Parathyroid adenoma (tissue), 2 donors: ENCODE data around the gene OSTM1.

Experiments
- H2AFZ ChIP-seq: fragments of 300-600 bp; sonication (generic); one replicate; pipeline ENCODE4 v1.7.0; 2017; ENCODE audit warnings: antibody characterized with exemption, mild to moderate bottlenecking
- H3K27ac ChIP-seq: fragments of 300-600 bp; sonication (generic); one replicate; pipeline ENCODE4 v1.7.0; 2017
- H3K27me3 ChIP-seq: fragments of 300-600 bp; sonication (generic); one replicate; pipeline ENCODE4 v1.7.0; 2017; ENCODE audit warnings: low read length; ENCODE audit not compliant: control insufficient read depth, insufficient read depth
- H3K36me3 ChIP-seq: fragments of 300-600 bp; sonication (generic); one replicate; pipeline ENCODE4 v1.7.0; 2017; ENCODE audit warnings: low read length; ENCODE audit not compliant: control insufficient read depth, insufficient read depth
- H3K4me1 ChIP-seq: fragments of 300-600 bp; sonication (generic); one replicate; pipeline ENCODE4 v1.7.0; 2017; ENCODE audit warnings: control low read depth
- H3K4me2 ChIP-seq: fragments of 300-600 bp; sonication (generic); one replicate; pipeline ENCODE4 v1.7.0; 2017; ENCODE audit warnings: low read length
- H3K4me3 ChIP-seq: fragments of 300-600 bp; sonication (generic); one replicate; pipeline ENCODE4 v1.7.0; 2017; ENCODE audit warnings: low read depth, low read length
- H3K79me2 ChIP-seq: fragments of 300-600 bp; sonication (generic); one replicate; pipeline ENCODE4 v1.7.0; 2017; ENCODE audit warnings: control low read depth
- H3K9ac ChIP-seq: fragments of 300-600 bp; sonication (generic); one replicate; pipeline ENCODE4 v1.7.0; 2017; ENCODE audit warnings: mild to moderate bottlenecking
- H3K9me3 ChIP-seq: fragments of 300-600 bp; sonication (generic); one replicate; pipeline ENCODE4 v1.7.0; 2017; ENCODE audit warnings: low read length; ENCODE audit not compliant: control insufficient read depth
- CTCF ChIP-seq: fragments of 300-600 bp; sonication (generic); IDR thresholded peaks from one replicate; pipeline ENCODE4 v1.7.0; 2017; ENCODE audit warnings: antibody characterized with exemption, mild to moderate bottlenecking
- donor health status: primary hyperparathyroidism.

OSTM1 gene

GRCh38 chr6:108116546-108117426 lies 42.2 kb upstream of the OSTM1 start:
- TF ChIP-seq CTCF = no peak
- Histone ChIP-seq H3K36me3 (no peaks in the 10 kb centered on the region), H3K9me3 (no peaks in the 10 kb centered on the region), H3K4me3 (no peak overlapping the region), H3K79me2 (no peaks in the 10 kb centered on the region), H3K27ac (no peak overlapping the region), H3K4me1 (peaks cover 5% of the 10 kb centered on the region), H3K9ac (no peak overlapping the region), H3K4me2 (peak overlapping the region; percentile 91), H3K27me3 (no peaks in the 10 kb centered on the region), H2AFZ (peak overlapping the region; percentile 92)

GRCh38 chr6:108115598-108116058 lies 41.1 kb upstream of the OSTM1 start:
- peak; percentile 23 for TF ChIP-seq CTCF
- Histone ChIP-seq H3K79me2 (no peaks in the 10 kb centered on the region), H3K4me3 (no peak overlapping the region), H3K4me2 (peak overlapping the region; percentile 71), H2AFZ (no peak overlapping the region), H3K4me1 (peaks cover 5% of the 10 kb centered on the region), H3K9me3 (no peaks in the 10 kb centered on the region), H3K27ac (no peak overlapping the region), H3K9ac (no peak overlapping the region), H3K36me3 (no peaks in the 10 kb centered on the region), H3K27me3 (no peaks in the 10 kb centered on the region)

GRCh38 chr6:108114841-108115597 lies 40.5 kb upstream of the OSTM1 start:
- Histone ChIP-seq H3K4me1 (peaks cover 5% of the 10 kb centered on the region), H3K9ac (no peak overlapping the region), H3K79me2 (no peaks in the 10 kb centered on the region), H3K4me2 (peak overlapping the region; percentile 71), H2AFZ (peak overlapping the region; percentile 19), H3K36me3 (no peaks in the 10 kb centered on the region), H3K9me3 (no peaks in the 10 kb centered on the region), H3K4me3 (no peak overlapping the region), H3K27ac (no peak overlapping the region), H3K27me3 (no peaks in the 10 kb centered on the region)
- no peak for TF ChIP-seq CTCF

GRCh38 chr6:108113557-108114519 lies 39.3 kb upstream of the OSTM1 start:
- peak; percentile 66 for TF ChIP-seq CTCF
- peak overlapping the region; percentile 31 for H3K4me2 ChIP-seq
- no peak overlapping the region for H3K9ac ChIP-seq
- H3K9me3 ChIP-seq = no peaks in the 10 kb centered on the region
- H3K36me3 ChIP-seq = no peaks in the 10 kb centered on the region
- H3K27ac ChIP-seq = no peak overlapping the region
- no peaks in the 10 kb centered on the region for H3K27me3 ChIP-seq
- H3K79me2 ChIP-seq = no peaks in the 10 kb centered on the region
- peak overlapping the region; percentile 36 for H2AFZ ChIP-seq
- H3K4me3 ChIP-seq = no peak overlapping the region
- H3K4me1 ChIP-seq = peaks cover 3% of the 10 kb centered on the region
